Neural cell (in vitro differentiated cells): ENCODE measurements around the gene SPTBN2. TPM values are rescaled to one million over a fixed set of nuclear protein-coding genes. Genes with fewer than 3 reads are reported as not detected.

Experiments used
- H2AFZ ChIP-seq: fragments of 200-600, 300-800 bp; sonication (generic), shearing (Covaris generic); 2 replicates; pipeline ENCODE4 v1.6.0; 2014; ENCODE audit warnings: low read depth, mild to moderate bottlenecking, antibody characterized with exemption, low read length, moderate library complexity
- H3F3A ChIP-seq: fragments of 200-600 bp; shearing (Covaris generic); 2 replicates; pipeline ENCODE4 v1.6.1; 2016; ENCODE audit warnings: mild to moderate bottlenecking, moderate library complexity, mixed read lengths, antibody characterized with exemption, low read length; ENCODE audit not compliant: insufficient read depth, poor library complexity, severe bottlenecking
- H3K27ac ChIP-seq: fragments of 200-600, 300-800 bp; sonication (generic), shearing (Covaris generic); 2 replicates; pipeline ENCODE4 v1.5.1; 2014; ENCODE audit warnings: mild to moderate bottlenecking, low read length, moderate library complexity
- H3K27me3 ChIP-seq: fragments of 300-800, 200-600 bp; sonication (generic), shearing (Covaris generic); 2 replicates; pipeline ENCODE4 v1.6.0; 2014; ENCODE audit warnings: mild to moderate bottlenecking, low read depth, low read length, moderate library complexity; ENCODE audit not compliant: insufficient read depth
- H3K36me3 ChIP-seq: fragments of 300-800, 200-600 bp; sonication (generic), shearing (Covaris generic); 2 replicates; pipeline ENCODE4 v1.5.1; 2014; ENCODE audit warnings: mild to moderate bottlenecking, antibody characterized with exemption, low read length, moderate library complexity; ENCODE audit not compliant: insufficient read depth
- H3K4me2 ChIP-seq: fragments of 300-800, 200-600 bp; sonication (generic), shearing (Covaris generic); 2 replicates; pipeline ENCODE4 v1.6.0; 2014; ENCODE audit warnings: mild to moderate bottlenecking, low read length
- H3K4me3 ChIP-seq: fragments of 300-800, 200-600 bp; sonication (generic), shearing (Covaris generic); 2 replicates; pipeline ENCODE4 v1.5.1; 2014; ENCODE audit warnings: mild to moderate bottlenecking, low read length, moderate library complexity
- H3K79me2 ChIP-seq: fragments of 200-600 bp; shearing (Covaris generic); replicated peaks from 2 replicates; pipeline ENCODE4 v1.6.0; 2014; ENCODE audit warnings: mild to moderate bottlenecking, low read length, moderate library complexity; ENCODE audit not compliant: insufficient read depth
- H3K9ac ChIP-seq: fragments of 300-800, 200-600 bp; sonication (generic), shearing (Covaris generic); 2 replicates; pipeline ENCODE4 v1.6.1; 2016; ENCODE audit warnings: mild to moderate bottlenecking, low read length, mixed read lengths
- H3K9me2 ChIP-seq: fragments of 200-600 bp; shearing (Covaris generic); 2 replicates; pipeline ENCODE4 v1.6.1; 2016; ENCODE audit warnings: mild to moderate bottlenecking, low read length, mixed read lengths; ENCODE audit not compliant: insufficient read depth
- H3K9me3 ChIP-seq: fragments of 200-600, 300-800 bp; sonication (generic), shearing (Covaris generic); 2 replicates; pipeline ENCODE4 v1.6.1; 2016; ENCODE audit warnings: mild to moderate bottlenecking, mixed run types, low read length, moderate library complexity, mixed read lengths
- H4K20me1 ChIP-seq: fragments of 200-600 bp; shearing (Covaris generic); 2 replicates; pipeline ENCODE4 v1.6.1; 2016; ENCODE audit warnings: mild to moderate bottlenecking, mixed run types; ENCODE audit not compliant: insufficient read depth
- CTCF ChIP-seq: fragments of 450-650 bp; IDR thresholded peaks from 2 replicates; pipeline ENCODE4 v1.5.1; 2014; ENCODE audit warnings: antibody characterized with exemption, mild to moderate bottlenecking, moderate library complexity; ENCODE audit not compliant: poor library complexity, severe bottlenecking
- EP300 ChIP-seq: fragments of 450-650 bp; conservative IDR thresholded peaks from 2 replicates; pipeline ENCODE4 v1.6.1; 2014; ENCODE audit warnings: antibody characterized with exemption, mild to moderate bottlenecking, moderate library complexity; ENCODE audit not compliant: poor library complexity, severe bottlenecking
- EZH2 ChIP-seq: fragments of 200-600, 300-800 bp; shearing (Covaris generic), sonication (generic); IDR thresholded peaks from 2 replicates; pipeline ENCODE4 v1.6.1; 2014; ENCODE audit warnings: antibody characterized with exemption, low read length, borderline replicate concordance, mild to moderate bottlenecking; ENCODE audit not compliant: insufficient read depth, poor library complexity, severe bottlenecking
- MXI1 ChIP-seq: fragments of 450-650 bp; conservative IDR thresholded peaks from 2 replicates; pipeline ENCODE4 v1.6.1; 2014; ENCODE audit warnings: antibody characterized with exemption, mild to moderate bottlenecking; ENCODE audit not compliant: poor library complexity, severe bottlenecking
- POLR2AphosphoS5 ChIP-seq: IDR thresholded peaks from 2 replicates; pipeline ENCODE4 v1.6.1; 2012
- RAD21 ChIP-seq: fragments of 450-650 bp; conservative IDR thresholded peaks from 2 replicates; pipeline ENCODE4 v1.6.1; 2014; ENCODE audit warnings: antibody characterized with exemption, mild to moderate bottlenecking, moderate library complexity
- SMC3 ChIP-seq: fragments of 450-650 bp; conservative IDR thresholded peaks from 2 replicates; pipeline ENCODE4 v1.6.1; 2014; ENCODE audit warnings: antibody characterized with exemption, mild to moderate bottlenecking, moderate library complexity; ENCODE audit not compliant: poor library complexity
- TAF1 ChIP-seq: IDR thresholded peaks from 2 replicates; pipeline ENCODE4 v1.6.1; 2012; ENCODE audit warnings: low read depth
- polyA plus RNA-seq: library from polyadenylated mRNA; depleted of rRNA; stranded (reverse); fragments of >200 nt; gene quantifications from 2 replicates; pipeline ENCODE4 v1.2.3, GENCODE V29; 2014
- TF ChIP-seq, protein P1 (sequence below): IDR thresholded peaks from 2 replicates; pipeline ENCODE4 v1.6.1; 2012; ENCODE audit warnings: borderline replicate concordance

The SPTBN2 gene
- polyA plus RNA-seq, 1 donor from 2014 or later: 159 TPM

- Histone ChIP-seq H3K79me2 (no peaks in the 10 kb centered on the region), H3K36me3 (no peaks in the 10 kb centered on the region), H3K9me3 (no peaks in the 10 kb centered on the region), H4K20me1 (no peaks in the 10 kb centered on the region), H3K9ac (no peak overlapping the region), H3F3A (no peaks in the 10 kb centered on the region), H3K27me3 (no peaks in the 10 kb centered on the region), H3K9me2 (no peaks in the 10 kb centered on the region), H3K4me3 (no peak overlapping the region), H3K27ac (no peak overlapping the region), H2AFZ (no peak overlapping the region), H3K4me2 (no peak overlapping the region)
- TF ChIP-seq MXI1 (no peak), EP300 (no peak), POLR2AphosphoS5 (no peak), SMC3 (no peak), EZH2 (no peak), RAD21 (no peak), TAF1 (no peak), CTCF (no peak)
- TF ChIP-seq, protein P1, sequence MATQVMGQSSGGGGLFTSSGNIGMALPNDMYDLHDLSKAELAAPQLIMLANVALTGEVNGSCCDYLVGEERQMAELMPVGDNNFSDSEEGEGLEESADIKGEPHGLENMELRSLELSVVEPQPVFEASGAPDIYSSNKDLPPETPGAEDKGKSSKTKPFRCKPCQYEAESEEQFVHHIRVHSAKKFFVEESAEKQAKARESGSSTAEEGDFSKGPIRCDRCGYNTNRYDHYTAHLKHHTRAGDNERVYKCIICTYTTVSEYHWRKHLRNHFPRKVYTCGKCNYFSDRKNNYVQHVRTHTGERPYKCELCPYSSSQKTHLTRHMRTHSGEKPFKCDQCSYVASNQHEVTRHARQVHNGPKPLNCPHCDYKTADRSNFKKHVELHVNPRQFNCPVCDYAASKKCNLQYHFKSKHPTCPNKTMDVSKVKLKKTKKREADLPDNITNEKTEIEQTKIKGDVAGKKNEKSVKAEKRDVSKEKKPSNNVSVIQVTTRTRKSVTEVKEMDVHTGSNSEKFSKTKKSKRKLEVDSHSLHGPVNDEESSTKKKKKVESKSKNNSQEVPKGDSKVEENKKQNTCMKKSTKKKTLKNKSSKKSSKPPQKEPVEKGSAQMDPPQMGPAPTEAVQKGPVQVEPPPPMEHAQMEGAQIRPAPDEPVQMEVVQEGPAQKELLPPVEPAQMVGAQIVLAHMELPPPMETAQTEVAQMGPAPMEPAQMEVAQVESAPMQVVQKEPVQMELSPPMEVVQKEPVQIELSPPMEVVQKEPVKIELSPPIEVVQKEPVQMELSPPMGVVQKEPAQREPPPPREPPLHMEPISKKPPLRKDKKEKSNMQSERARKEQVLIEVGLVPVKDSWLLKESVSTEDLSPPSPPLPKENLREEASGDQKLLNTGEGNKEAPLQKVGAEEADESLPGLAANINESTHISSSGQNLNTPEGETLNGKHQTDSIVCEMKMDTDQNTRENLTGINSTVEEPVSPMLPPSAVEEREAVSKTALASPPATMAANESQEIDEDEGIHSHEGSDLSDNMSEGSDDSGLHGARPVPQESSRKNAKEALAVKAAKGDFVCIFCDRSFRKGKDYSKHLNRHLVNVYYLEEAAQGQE: no peak
These were observed 11.0 kb upstream of the SPTBN2 start for GRCh38 chr11:66739983-66740382.

DNA sequence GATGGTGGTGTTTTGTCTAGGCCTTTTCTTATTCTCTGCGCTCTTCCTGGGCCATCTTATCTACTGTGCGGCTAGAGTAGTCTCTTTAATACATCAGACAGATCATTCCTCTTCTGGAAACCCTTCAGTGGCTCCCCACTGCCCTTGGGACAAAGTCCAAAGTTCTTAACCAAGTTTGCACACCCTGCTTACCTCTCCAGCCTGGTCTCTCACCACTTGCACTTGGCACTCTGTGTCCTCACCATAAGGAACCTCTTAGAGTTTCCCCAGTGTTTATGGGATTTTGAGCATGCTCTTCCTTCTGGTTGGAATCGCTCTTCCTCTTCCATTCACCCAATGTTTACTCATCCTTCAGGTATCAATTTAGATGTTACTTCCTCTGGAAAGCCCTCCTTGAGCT, 5.2 kb upstream of the SPTBN2 start:
- TF ChIP-seq RAD21 (no peak), EP300 (no peak), TAF1 (no peak), SMC3 (no peak), CTCF (no peak), MXI1 (no peak), POLR2AphosphoS5 (no peak), EZH2 (no peak)
- TF ChIP-seq, protein P1: no peak
- H2AFZ ChIP-seq: no peak overlapping the region
- H3F3A ChIP-seq: no peaks in the 10 kb centered on the region
- no peaks in the 10 kb centered on the region for H3K36me3 ChIP-seq
- no peaks in the 10 kb centered on the region for H3K9me2 ChIP-seq
- no peaks in the 10 kb centered on the region for H3K27me3 ChIP-seq
- no peak overlapping the region for H3K4me2 ChIP-seq
- H3K9ac ChIP-seq: no peak overlapping the region
- H3K4me3 ChIP-seq: no peak overlapping the region
- no peaks in the 10 kb centered on the region for H4K20me1 ChIP-seq
- peaks cover 4% of the 10 kb centered on the region for H3K79me2 ChIP-seq
- H3K9me3 ChIP-seq: no peaks in the 10 kb centered on the region
- no peak overlapping the region for H3K27ac ChIP-seq
